Activated gamma-delta T cell treated with anti-CD3 and anti-CD28 coated beads, Interleukin-2, amount 50 U/mL, for 16 hours (primary cell): ENCODE measurements around the gene SCAF1.

Experiments
- DNase-seq: peaks from one replicate; pipeline ENCODE4 v3.0.0-alpha.2; 2020; ENCODE audit warnings: low read depth

Gene SCAF1

GRCh38 chr19:49643466-49643865 lies 1.5 kb downstream of the SCAF1 start:
- no peak for DNase-seq

GRCh38 chr19:49645592-49645991 lies 3.6 kb downstream of the SCAF1 start:
- DNase-seq, result no peak

GRCh38 chr19:49645995-49646394 lies 4.0 kb downstream of the SCAF1 start:
- no peak for DNase-seq

GRCh38 chr19:49646586-49646985 lies 4.6 kb downstream of the SCAF1 start:
- no peak for DNase-seq

GRCh38 chr19:49651029-49651819 lies 9.2 kb downstream of the SCAF1 start:
- DNase-seq, result no peak

GRCh38 chr19:49651820-49652550 lies 10.0 kb downstream of the SCAF1 start:
- no peak for DNase-seq

- DNase-seq, result no peak
Measured at GRCh38 chr19:49652551-49653465, 10.8 kb downstream of the SCAF1 start.

- DNase-seq, result no peak
Measured at GRCh38 chr19:49653466-49653806, 11.4 kb downstream of the SCAF1 start.

- DNase-seq, result no peak
Measured at GRCh38 chr19:49654581-49654980, 12.6 kb downstream of the SCAF1 start.

- DNase-seq, result no peak
Measured at GRCh38 chr19:49655570-49656455, 13.8 kb downstream of the SCAF1 start.

GRCh38 chr19:49656456-49657109 lies 14.6 kb downstream of the SCAF1 start:
- no peak for DNase-seq

- DNase-seq, result no peak
Measured at GRCh38 chr19:49657493-49658138, 15.6 kb downstream of the SCAF1 start.

- no peak for DNase-seq
Measured at GRCh38 chr19:49658139-49658517, 16.1 kb downstream of the SCAF1 start.

GRCh38 chr19:49658566-49659442 lies 16.8 kb downstream of the SCAF1 start:
- no peak for DNase-seq

GRCh38 chr19:49660338-49660961 lies 18.4 kb downstream of the SCAF1 start:
- no peak for DNase-seq

GRCh38 chr19:49662011-49662410 lies 20.0 kb downstream of the SCAF1 start:
- no peak for DNase-seq

- DNase-seq, result no peak
Measured at GRCh38 chr19:49663224-49663623, 21.2 kb downstream of the SCAF1 start.

- DNase-seq, result peak; percentile 89
Measured at GRCh38 chr19:49664171-49665035, 22.4 kb downstream of the SCAF1 start.
